Tibial artery (tissue), 4 donors: ENCODE data around the gene RNPS1.

Experiments
- DNase-seq, 2 donors: peaks; one replicate each; pipeline ENCODE4 v3.0.0-alpha.2; 2019
- H3K27ac ChIP-seq, 2 donors: fragments of 200-600 bp; sonication (generic) in 1 of 2; 1 replicate in 1 of 2; 2 replicates in 1 of 2; pipeline ENCODE4 v1.5.1; 2018 to 2019; ENCODE audit warnings: mild to moderate bottlenecking in 1 of 2
- H3K27me3 ChIP-seq, 2 donors: fragments of 200-600 bp; sonication (generic) in 1 of 2; one replicate each; pipeline versions ENCODE4 v1.5.1 to v1.6.0; 2016 to 2019
- H3K36me3 ChIP-seq, 3 donors: fragments of 200-600 bp; sonication (generic) in 2 of 3; one replicate each; pipeline ENCODE4 v1.5.1; 2016 to 2019; ENCODE audit warnings: mild to moderate bottlenecking in 2 of 3
- H3K4me1 ChIP-seq, 4 donors: fragments of 200-600 bp; sonication (generic) in 2 of 4; 1 replicate in 3 of 4; 2 replicates in 1 of 4; pipeline ENCODE4 v1.5.1; 2016 to 2019
- H3K4me3 ChIP-seq, 2 donors: fragments of 200-600 bp; sonication (generic) in 1 of 2; 1 replicate in 1 of 2; 2 replicates in 1 of 2; pipeline ENCODE4 v1.5.1; 2018 to 2019; ENCODE audit warnings: mild to moderate bottlenecking in 2 of 2
- H3K9me3 ChIP-seq, 3 donors: fragments of 200-600 bp; sonication (generic) in 1 of 3; one replicate each; pipeline ENCODE4 v1.5.1; 2016 to 2019
- CTCF ChIP-seq, 2 experiments: fragments of 200-600 bp in 1 of 2; fragments of 450-650 bp in 1 of 2; IDR thresholded peaks; one replicate each; pipeline ENCODE4 v1.5.1; 2017 to 2019; ENCODE audit warnings: antibody characterized with exemption in 2 of 2, mild to moderate bottlenecking in 1 of 2, moderate library complexity in 1 of 2
- intact Hi-C: fragments of 100-400 bp; cut with DNase I; formaldehyde crosslinking; loops from one replicate; pipeline ENCODE4 v1.15.0; 2023; ENCODE audit warnings: low total_unique reads

Gene RNPS1

GRCh38 chr16:2275476-2276367 lies 7.8 kb upstream of the RNPS1 start:
- no peak for TF ChIP-seq CTCF (IDR thresholded peaks at IDR 0.05)
- no peak overlapping the region for H3K27ac ChIP-seq
- DNase-seq = no peak
- H3K9me3 ChIP-seq = no peaks in the 10 kb centered on the region
- H3K4me1 ChIP-seq = no peaks in the 10 kb centered on the region
- intact Hi-C loops = no loop called here
- peaks cover 2 to 50% (median 29%) of the 10 kb centered on the region in 3 donors for H3K36me3 ChIP-seq
- no peak overlapping the region for H3K4me3 ChIP-seq
- H3K27me3 ChIP-seq = no peaks in the 10 kb centered on the region

- H3K9me3 ChIP-seq = no peaks in the 10 kb centered on the region
- peaks cover 0 to 33% (median 18%) of the 10 kb centered on the region in 3 donors for H3K36me3 ChIP-seq
- DNase-seq = no peak
- no peak overlapping the region for H3K4me3 ChIP-seq
- TF ChIP-seq CTCF (IDR thresholded peaks at IDR 0.05) = no peak
- intact Hi-C loops = no loop called here
- H3K27ac ChIP-seq = no peak overlapping the region
- H3K27me3 ChIP-seq = no peaks in the 10 kb centered on the region
- peaks cover 6 to 12% (median 11%) of the 10 kb centered on the region in 4 donors for H3K4me1 ChIP-seq
Measured at GRCh38 chr16:2273931-2274330, 6.0 kb upstream of the RNPS1 start.

DNA sequence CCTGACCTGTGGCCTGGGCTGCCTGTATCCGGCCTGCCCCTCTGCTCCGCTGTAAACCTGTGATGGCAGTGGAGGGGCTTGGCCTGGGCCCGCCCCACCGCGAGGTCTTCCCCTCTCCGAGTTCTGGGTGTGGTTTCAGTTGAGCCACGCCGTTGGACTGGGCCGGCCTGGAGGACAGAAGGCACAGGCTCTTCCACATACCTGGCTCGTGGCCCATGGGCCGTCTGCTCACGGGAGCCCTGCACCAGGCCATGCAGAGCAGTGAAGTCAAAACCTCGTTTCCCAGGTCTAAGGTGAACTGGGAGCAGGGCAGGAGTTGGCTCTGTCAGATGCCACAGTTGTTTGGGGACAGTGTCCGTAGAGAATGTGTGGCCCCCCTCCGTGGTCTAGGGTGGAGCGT lies 5.6 kb upstream of the RNPS1 start:
- intact Hi-C loops = no loop called here
- TF ChIP-seq CTCF (IDR thresholded peaks at IDR 0.05) = no peak
- DNase-seq = no peak

GRCh38 chr16:2271848-2272461 lies 4.0 kb upstream of the RNPS1 start:
- Histone ChIP-seq H3K27ac (no peak overlapping the region), H3K9me3 (no peaks in the 10 kb centered on the region), H3K36me3 (peaks cover 0 to 15% (median 5%) of the 10 kb centered on the region in 3 donors), H3K4me1 (peaks cover 6 to 16% (median 13%) of the 10 kb centered on the region in 4 donors), H3K4me3 (no peak overlapping the region), H3K27me3 (no peaks in the 10 kb centered on the region)
- no peak for DNase-seq
- intact Hi-C loops = no loop called here
- no peak for TF ChIP-seq CTCF (IDR thresholded peaks at IDR 0.05)

More for the DNA sequence above, 5.6 kb upstream of the RNPS1 start:
- Histone ChIP-seq H3K4me1 (peaks cover 6 to 14% (median 12%) of the 10 kb centered on the region in 4 donors), H3K4me3 (no peak overlapping the region), H3K36me3 (peaks cover 0 to 29% (median 18%) of the 10 kb centered on the region in 3 donors), H3K27me3 (no peaks in the 10 kb centered on the region), H3K9me3 (no peaks in the 10 kb centered on the region), H3K27ac (no peak overlapping the region)

DNA sequence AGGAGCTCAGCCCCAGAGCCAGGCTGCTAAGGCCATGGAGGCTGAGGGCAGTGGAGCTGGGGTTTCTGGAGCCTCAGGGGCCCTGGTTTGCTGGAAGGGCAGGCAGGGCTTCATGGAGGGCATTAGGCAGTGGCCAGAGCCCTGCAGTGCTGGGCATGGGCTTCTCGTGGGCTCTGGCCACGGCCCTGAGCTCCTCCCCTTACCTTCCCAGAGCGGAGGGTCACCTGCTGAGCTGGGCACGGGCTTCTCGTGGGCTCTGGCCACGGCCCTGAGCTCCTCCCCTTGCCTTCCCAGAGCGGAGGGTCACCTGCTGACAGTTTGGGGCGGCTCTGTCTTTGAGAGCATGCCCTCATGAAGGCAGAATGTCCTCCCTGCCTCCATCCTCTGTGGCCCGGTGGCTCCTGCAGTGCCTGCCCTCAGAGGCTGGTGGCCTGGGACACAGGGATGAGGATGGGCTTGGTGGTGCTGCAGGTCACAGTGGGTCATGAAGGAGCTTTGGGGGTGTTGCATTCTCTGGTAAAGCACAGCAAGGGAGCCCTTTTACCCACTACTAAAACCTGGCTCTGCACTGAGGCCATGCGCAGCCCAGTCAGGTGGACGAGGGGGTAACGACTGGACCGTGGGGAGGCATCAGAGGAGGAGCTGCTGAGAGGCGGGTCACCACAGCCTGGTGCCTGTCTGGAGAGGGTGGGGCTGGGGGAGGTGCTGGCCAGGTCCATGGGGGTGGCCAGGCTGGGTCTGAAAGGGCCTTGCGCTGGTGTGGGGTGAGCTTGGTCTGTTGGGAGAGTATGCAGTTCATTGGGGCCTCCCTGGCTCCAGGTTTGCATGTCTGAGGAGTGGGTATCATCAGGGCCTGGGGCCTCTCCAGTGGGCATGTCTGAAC lies 2.9 kb upstream of the RNPS1 start:
- Histone ChIP-seq H3K36me3 (peaks cover 0 to 8% (median 0%) of the 10 kb centered on the region in 3 donors), H3K4me1 (peaks cover 6 to 25% (median 21%) of the 10 kb centered on the region in 4 donors), H3K9me3 (no peaks in the 10 kb centered on the region), H3K4me3 (no peak overlapping the region), H3K27ac (no peak overlapping the region), H3K27me3 (no peaks in the 10 kb centered on the region)
- DNase-seq = no peak
- intact Hi-C loops = no loop called here
- no peak for TF ChIP-seq CTCF (IDR thresholded peaks at IDR 0.05)
